Endometrium (tissue), 2 donors: ENCODE data around the gene SKIC3.

Experiments used
- FAIRE-seq: peaks from 2 replicates; lab custom pipeline; 2012; peaks lifted over from hg19 to GRCh38; lab: Jason Lieb, UNC
- donor health status: control.
- donor health status: control.

Gene SKIC3

DNA sequence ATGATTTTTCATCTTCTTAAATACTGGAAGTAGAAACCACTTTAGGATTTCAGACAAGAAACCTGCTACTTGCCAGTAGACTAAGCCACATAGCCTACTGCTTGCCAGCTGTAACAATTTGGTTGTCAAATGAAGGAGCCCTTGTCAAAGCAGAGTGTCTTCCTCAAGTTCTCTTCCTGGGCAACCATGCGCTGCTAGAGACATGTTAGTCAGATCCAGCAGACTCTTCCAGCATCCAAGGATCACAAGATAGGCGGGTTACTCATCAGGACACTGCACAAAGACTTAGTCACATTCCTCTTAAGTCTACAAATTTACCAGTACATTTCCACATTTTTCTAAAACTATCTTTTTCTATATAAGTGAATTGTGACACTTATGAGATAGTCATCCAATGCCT is 24.4 kb downstream of the SKIC3 start:
- FAIRE-seq = no peak

DNA sequence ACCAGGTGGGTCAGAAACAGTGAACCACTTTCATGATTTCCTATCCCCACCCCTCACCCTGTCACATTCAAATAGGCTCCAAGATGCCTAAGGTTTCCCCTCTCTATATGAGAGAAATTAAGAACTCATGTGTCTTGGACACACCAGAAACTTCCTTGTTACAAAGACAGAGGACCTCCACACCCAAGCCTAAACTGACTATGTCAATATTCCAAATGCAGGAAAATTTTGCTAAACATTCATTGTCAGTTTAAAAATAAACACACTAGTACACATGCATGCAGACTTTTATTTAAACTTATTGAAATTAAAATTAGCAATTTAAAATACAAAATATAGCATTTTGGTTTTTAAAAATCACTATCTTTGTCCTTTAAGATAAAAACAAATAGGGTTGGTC is 26.2 kb downstream of the SKIC3 start:
- FAIRE-seq = no peak

DNA sequence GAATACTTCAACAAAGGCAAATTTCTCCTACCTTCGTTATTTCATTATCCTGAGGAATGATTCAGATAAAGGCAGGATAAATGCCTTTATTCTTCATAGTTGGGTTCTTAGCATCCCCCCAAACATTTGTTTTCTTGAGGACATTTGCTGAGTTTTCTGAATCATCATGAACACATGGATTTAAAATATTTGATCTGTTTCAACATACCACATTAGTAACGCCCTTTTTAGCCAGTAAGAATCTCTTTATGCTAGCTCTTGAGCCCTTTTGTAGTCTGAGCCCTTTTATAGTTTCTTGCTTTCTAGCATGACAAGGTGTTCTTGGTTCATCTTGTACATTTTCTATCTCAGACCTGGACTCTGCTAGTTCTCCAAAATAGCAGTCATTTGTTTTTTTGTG is 27.9 kb downstream of the SKIC3 start:
- no peak for FAIRE-seq

- no peak for FAIRE-seq
Observed at GRCh38 chr5:95524423-95524822, 30.4 kb downstream of the SKIC3 start.

DNA sequence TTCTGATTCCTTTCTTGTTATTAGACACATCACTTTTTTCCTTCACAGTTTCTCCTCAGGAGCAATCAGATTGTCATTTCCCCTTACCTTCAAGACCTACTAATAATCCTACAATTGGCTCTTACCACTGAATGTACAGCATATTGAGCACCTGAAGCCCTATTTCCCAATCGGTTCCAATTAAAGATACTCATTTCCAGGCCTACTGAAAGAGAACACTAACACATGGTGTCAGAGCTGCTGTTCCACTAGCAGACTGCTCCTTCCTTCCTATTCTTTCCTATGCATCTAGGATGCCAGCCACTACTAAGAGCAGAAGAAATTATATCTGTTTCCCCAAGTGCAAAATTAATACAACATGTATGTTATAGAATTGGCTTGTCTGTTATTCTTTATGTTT is 34.6 kb downstream of the SKIC3 start:
- no peak for FAIRE-seq

DNA sequence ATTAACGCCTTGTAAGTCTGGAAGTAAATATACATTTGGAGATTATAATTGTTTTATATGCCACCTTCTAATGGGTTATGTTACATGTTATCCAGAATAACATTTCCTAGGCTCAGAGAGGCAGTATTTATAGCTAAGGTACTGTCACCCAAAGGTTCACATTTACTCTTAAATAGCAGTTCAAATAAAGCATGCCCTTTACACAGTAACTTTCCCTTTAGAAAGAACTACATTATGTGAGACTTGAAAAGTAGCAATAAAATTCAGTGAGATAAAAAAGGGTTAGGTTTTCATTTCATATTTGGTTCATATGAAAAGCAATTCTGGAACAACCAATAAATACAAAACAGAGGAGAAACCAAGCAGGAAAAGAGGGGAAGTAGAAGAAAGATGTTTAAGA is 35.1 kb downstream of the SKIC3 start:
- FAIRE-seq = no peak

DNA sequence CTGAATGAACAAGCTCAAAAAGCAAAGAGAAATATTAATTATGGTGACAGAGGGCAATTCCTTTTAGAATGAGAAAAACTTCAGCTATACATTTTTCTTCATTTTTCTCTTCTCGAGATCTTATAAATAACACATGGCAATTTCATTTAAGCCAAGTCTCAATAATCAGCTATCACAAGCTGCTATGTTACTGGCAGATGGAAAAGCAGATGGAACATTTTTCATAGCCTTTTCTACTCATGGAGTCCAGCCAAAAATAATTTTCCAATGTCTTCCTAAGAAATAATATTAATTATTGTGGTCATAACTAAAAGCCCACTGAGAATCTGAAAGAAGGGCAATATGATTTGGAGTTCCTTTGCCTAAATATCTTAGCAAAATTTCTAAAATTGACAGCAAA is 35.6 kb downstream of the SKIC3 start:
- no peak for FAIRE-seq

- FAIRE-seq = no peak
Observed at GRCh38 chr5:95518417-95518816, 36.4 kb downstream of the SKIC3 start.

- no peak for FAIRE-seq
Observed at GRCh38 chr5:95511606-95512005, 43.2 kb downstream of the SKIC3 start.

GRCh38 chr5:95508550-95508949 is 46.2 kb downstream of the SKIC3 start:
- no peak for FAIRE-seq
